HCT116 (cell line): Measurements from ENCODE around the gene IL10. TPM values are rescaled to one million over a fixed set of nuclear protein-coding genes. Genes with fewer than 3 reads are reported as not detected.

Experiments
- ATAC-seq: fragments of 200-7000 bp; cut with Tn5 transposase; 2 replicates; pipeline ENCODE4 v1.9.1; 2020; ENCODE audit warnings: mild to moderate bottlenecking, moderate library complexity
- BruUV-seq: library from RNA; stranded (reverse); fragments of 400-500 nt; replicated peaks from 2 replicates; lab custom pipeline; 2021; lab: Mats Ljungman, UMichigan
- CTCF ChIA-PET: fragments of 300-600 bp; sonication (Branson Sonifier 250); formaldehyde crosslinking; loops from one replicate; lab custom pipeline; 2021; ENCODE audit warnings: antibody characterized with exemption; lab: Charles Lee
- POLR2A ChIA-PET: fragments of 300-600, 350-600 bp; sonication (Branson Sonifier 250); formaldehyde crosslinking; loops from one replicate; lab custom pipeline; 2021; ENCODE audit warnings: antibody characterized with exemption; lab: Charles Lee
- RAD21 ChIA-PET, 2 experiments: fragments of 300-600 bp; sonication (Branson Sonifier 250); formaldehyde crosslinking; loops; one replicate each; lab custom pipeline; 2023; ENCODE audit warnings: low total read pairs in 2 of 2; ENCODE audit not compliant: uncharacterized antibody in 2 of 2, unreplicated experiment in 2 of 2, low non-redundant PET in 1 of 2; lab: Charles Lee
- DNase-seq: peaks from one replicate; pipeline ENCODE4 v3.0.0-alpha.2; 2010; ENCODE audit warnings: low read depth, low spot score
- H2AFZ ChIP-seq: fragments of 200-600 bp; shearing (Covaris generic), sonication (generic); 2 replicates; pipeline ENCODE4 v1.6.1; 2017; ENCODE audit warnings: low read depth, mixed run types, mixed read lengths, antibody characterized with exemption, low read length; ENCODE audit not compliant: poor library complexity, severe bottlenecking
- H3K27ac ChIP-seq: 2 replicates; pipeline ENCODE4 v1.5.1; 2012; ENCODE audit warnings: low read depth, low read length
- H3K27me3 ChIP-seq: fragments of 200-600 bp; sonication (generic); 2 replicates; pipeline ENCODE4 v1.6.1; 2016; ENCODE audit warnings: mixed run types, low read length, mixed read lengths; ENCODE audit not compliant: insufficient read depth
- H3K36me3 ChIP-seq, 2 experiments: fragments of 200-500 bp in 1 of 2; fragments of 200-600 bp in 1 of 2; sonication (Bioruptor generic) in 1 of 2; sonication (generic) in 1 of 2; 2 replicates each; pipeline versions ENCODE4 v1.5.1 to v1.6.1; 2014 to 2016; ENCODE audit warnings: low read length in 2 of 2, inconsistent platforms in 1 of 2, mixed read lengths in 1 of 2, mixed run types in 1 of 2; ENCODE audit not compliant: insufficient read depth in 2 of 2, control insufficient read depth in 1 of 2
- H3K4me1 ChIP-seq, 2 experiments: fragments of 200-600 bp in 1 of 2; sonication (generic) in 1 of 2; 2 replicates each; pipeline versions ENCODE4 v1.5.1 to v1.6.1; 2012 to 2017; ENCODE audit warnings: low read length in 2 of 2, inconsistent platforms in 1 of 2, mild to moderate bottlenecking in 1 of 2, mixed read lengths in 1 of 2, mixed run types in 1 of 2, moderate library complexity in 1 of 2; ENCODE audit not compliant: insufficient read depth in 2 of 2, control insufficient read depth in 1 of 2
- H3K4me2 ChIP-seq: fragments of 200-600 bp; sonication (generic); 2 replicates; pipeline ENCODE4 v1.6.1; 2017; ENCODE audit warnings: mixed run types, low read length, mixed read lengths
- H3K4me3 ChIP-seq, 2 experiments: fragments of 200-600 bp in 1 of 2; sonication (generic) in 1 of 2; replicated peaks in 1 of 2; 2 replicates each; pipeline ENCODE4 v1.5.1; 2011 to 2016; ENCODE audit warnings: low read length in 2 of 2, control low read depth in 1 of 2, low read depth in 1 of 2, mild to moderate bottlenecking in 1 of 2, mixed read lengths in 1 of 2, mixed run types in 1 of 2
- H3K79me2 ChIP-seq: fragments of 200-600 bp; sonication (generic); 2 replicates; pipeline ENCODE4 v1.6.1; 2017; ENCODE audit warnings: mild to moderate bottlenecking, mixed run types, low read length, moderate library complexity, mixed read lengths; ENCODE audit not compliant: insufficient read depth
- H3K9ac ChIP-seq: fragments of 200-600 bp; sonication (generic); 2 replicates; pipeline ENCODE4 v1.6.1; 2016; ENCODE audit warnings: low read length, mixed read lengths
- H3K9me2 ChIP-seq: fragments of 200-600 bp; sonication (generic), shearing (Covaris generic); 2 replicates; pipeline ENCODE4 v1.6.1; 2017; ENCODE audit warnings: mixed run types, mild to moderate bottlenecking, moderate library complexity; ENCODE audit not compliant: insufficient read depth
- H3K9me3 ChIP-seq, 2 experiments: fragments of 200-500 bp in 1 of 2; fragments of 200-600 bp in 1 of 2; sonication (Bioruptor generic) in 1 of 2; sonication (generic) in 1 of 2; 2 replicates each; pipeline ENCODE4 v1.6.1; 2014 to 2017; ENCODE audit warnings: low read length in 2 of 2, mixed read lengths in 2 of 2, inconsistent platforms in 1 of 2, low read depth in 1 of 2, mild to moderate bottlenecking in 1 of 2, mixed run types in 1 of 2, moderate library complexity in 1 of 2; ENCODE audit not compliant: control insufficient read depth in 1 of 2, insufficient read depth in 1 of 2
- H4K20me1 ChIP-seq: fragments of 200-600 bp; sonication (generic), shearing (Covaris generic); 2 replicates; pipeline ENCODE4 v1.6.1; 2017; ENCODE audit warnings: mixed run types, mild to moderate bottlenecking, moderate library complexity; ENCODE audit not compliant: insufficient read depth
- EZH2 ChIP-seq: fragments of 200-600 bp; sonication (generic); IDR thresholded peaks from 2 replicates; pipeline ENCODE4 v1.6.1; 2017; ENCODE audit warnings: antibody characterized with exemption, mixed run types
- FOSL1 ChIP-seq: IDR thresholded peaks from 2 replicates; pipeline ENCODE4 v1.6.1; 2012; ENCODE audit warnings: low read depth
- JUND ChIP-seq: IDR thresholded peaks from 2 replicates; pipeline ENCODE4 v1.6.1; 2012
- POLR2A ChIP-seq: IDR thresholded peaks from 2 replicates; pipeline ENCODE4 v1.7.0; 2011; ENCODE audit warnings: borderline replicate concordance; ENCODE audit not compliant: insufficient read depth, insufficient read length; ENCODE audit errors: extremely low read depth
- SIN3A ChIP-seq: IDR thresholded peaks from 2 replicates; pipeline ENCODE4 v1.6.1; 2012; ENCODE audit warnings: low read depth
- SP1 ChIP-seq: IDR thresholded peaks from 2 replicates; pipeline ENCODE4 v1.6.1; 2012; ENCODE audit warnings: low read depth
- SRF ChIP-seq: IDR thresholded peaks from 2 replicates; pipeline ENCODE4 v1.6.1; 2012; ENCODE audit warnings: low read depth
- intact Hi-C: fragments of 100-400 bp; cut with micrococcal nuclease; formaldehyde crosslinking; loops from 2 replicates; pipeline ENCODE4 v1.10.0; 2022
- total RNA-seq: library from RNA; stranded (reverse); gene quantifications from one replicate; pipeline ENCODE4 v1.2.1, GENCODE V29; 2021; ENCODE audit not compliant: unreplicated experiment
- TF ChIP-seq, protein P1 (sequence below), 3 experiments: fragments of 200-600 bp in 1 of 3; sonication (generic) in 1 of 3; IDR thresholded peaks in 2 of 3; conservative IDR thresholded peaks in 1 of 3; 2 replicates each; pipeline ENCODE4 v1.5.1; 2012 to 2017; ENCODE audit warnings: low read depth in 2 of 3, low read length in 2 of 3, antibody characterized with exemption in 1 of 3, borderline replicate concordance in 1 of 3, control low read depth in 1 of 3, mild to moderate bottlenecking in 1 of 3, mixed read lengths in 1 of 3, mixed run types in 1 of 3, moderate library complexity in 1 of 3; ENCODE audit not compliant: insufficient read depth in 1 of 3

Gene IL10
- total RNA-seq, 1 experiment from 2014 or later, result not detected

DNA sequence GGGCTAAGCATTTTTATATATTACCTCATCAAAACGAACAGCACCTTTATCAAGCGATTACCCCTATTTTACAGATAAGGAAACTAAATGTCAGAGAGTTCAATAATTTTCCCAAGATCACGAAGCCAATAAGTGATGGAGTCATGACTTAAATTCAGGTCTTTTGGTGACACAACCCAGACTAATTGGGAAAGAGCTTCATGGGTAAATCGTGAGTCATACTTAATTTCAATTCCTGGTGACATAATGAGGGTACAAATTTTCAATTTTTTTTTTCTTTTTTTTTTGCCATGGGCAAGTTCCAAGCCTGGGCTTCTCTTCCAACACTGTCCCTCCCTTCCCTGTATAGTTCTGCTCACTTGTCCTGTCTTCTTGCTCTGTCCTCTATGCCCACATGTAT lies 30.1 kb upstream of the IL10 start:
- no peaks in the 10 kb centered on the region for H3K36me3 ChIP-seq
- no peak overlapping the region for H3K27ac ChIP-seq
- H3K4me2 ChIP-seq, result no peak overlapping the region
- H4K20me1 ChIP-seq, result no peaks in the 10 kb centered on the region
- no TSS peak for BruUV-seq
- H3K4me1 ChIP-seq, result no peaks in the 10 kb centered on the region
- DNase-seq (no peak), ATAC-seq (no peak)
- H3K9me2 ChIP-seq, result no peaks in the 10 kb centered on the region
- H3K9ac ChIP-seq, result no peak overlapping the region
- H3K79me2 ChIP-seq, result no peaks in the 10 kb centered on the region
- peaks cover 12% of the 10 kb centered on the region for H3K27me3 ChIP-seq
- POLR2A ChIA-PET, result no interaction called here
- RAD21 ChIA-PET, result no interaction called here
- TF ChIP-seq FOSL1, result 0 out of 2 replicates have a peak, but pooled peaks have one; percentile 10
- no peak for TF ChIP-seq EZH2
- no peaks in the 10 kb centered on the region for H3K9me3 ChIP-seq
- CTCF ChIA-PET, result no interaction called here
- intact Hi-C loops, result no loop called here
- no peak overlapping the region for H3K4me3 ChIP-seq
- H2AFZ ChIP-seq, result no peak overlapping the region

DNA sequence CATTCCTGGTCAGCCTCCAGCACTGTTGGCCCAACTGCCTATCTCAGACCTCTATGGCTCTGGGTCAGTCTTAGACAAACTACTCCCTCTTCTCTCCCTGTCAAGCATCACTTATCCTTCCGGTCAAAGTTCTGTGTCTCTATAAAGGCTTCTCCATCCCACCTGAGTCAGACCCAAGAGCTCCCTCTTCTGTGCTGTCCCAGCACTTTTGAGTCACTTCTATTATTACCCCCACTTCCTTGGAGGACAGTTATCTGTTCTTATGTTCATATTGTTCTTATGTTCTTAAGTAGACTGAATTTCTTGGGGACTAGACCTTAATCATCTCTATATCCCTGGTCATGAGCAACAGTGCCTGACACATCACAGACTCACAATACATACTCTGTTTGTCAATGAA lies 29.2 kb upstream of the IL10 start:
- H3K9me2 ChIP-seq, result no peaks in the 10 kb centered on the region
- H3K4me1 ChIP-seq, result no peaks in the 10 kb centered on the region
- no peak overlapping the region for H2AFZ ChIP-seq
- ChIA-PET CTCF (interaction anchor here (4.2 kb wide), 1 partner anchor 8 kb away, joined by 19 read pairs; no protein-coding TSS in a partner anchor), RAD21 (no interaction called here), POLR2A (no interaction called here)
- H3K27ac ChIP-seq, result no peak overlapping the region
- H3K9me3 ChIP-seq, result no peaks in the 10 kb centered on the region
- no peaks in the 10 kb centered on the region for H3K79me2 ChIP-seq
- BruUV-seq, result no TSS peak
- no peak for DNase-seq
- no peak overlapping the region for H3K4me3 ChIP-seq
- H3K4me2 ChIP-seq, result no peak overlapping the region
- no peak for TF ChIP-seq EZH2
- TF ChIP-seq JUND, result no peak
- TF ChIP-seq, protein P1, sequence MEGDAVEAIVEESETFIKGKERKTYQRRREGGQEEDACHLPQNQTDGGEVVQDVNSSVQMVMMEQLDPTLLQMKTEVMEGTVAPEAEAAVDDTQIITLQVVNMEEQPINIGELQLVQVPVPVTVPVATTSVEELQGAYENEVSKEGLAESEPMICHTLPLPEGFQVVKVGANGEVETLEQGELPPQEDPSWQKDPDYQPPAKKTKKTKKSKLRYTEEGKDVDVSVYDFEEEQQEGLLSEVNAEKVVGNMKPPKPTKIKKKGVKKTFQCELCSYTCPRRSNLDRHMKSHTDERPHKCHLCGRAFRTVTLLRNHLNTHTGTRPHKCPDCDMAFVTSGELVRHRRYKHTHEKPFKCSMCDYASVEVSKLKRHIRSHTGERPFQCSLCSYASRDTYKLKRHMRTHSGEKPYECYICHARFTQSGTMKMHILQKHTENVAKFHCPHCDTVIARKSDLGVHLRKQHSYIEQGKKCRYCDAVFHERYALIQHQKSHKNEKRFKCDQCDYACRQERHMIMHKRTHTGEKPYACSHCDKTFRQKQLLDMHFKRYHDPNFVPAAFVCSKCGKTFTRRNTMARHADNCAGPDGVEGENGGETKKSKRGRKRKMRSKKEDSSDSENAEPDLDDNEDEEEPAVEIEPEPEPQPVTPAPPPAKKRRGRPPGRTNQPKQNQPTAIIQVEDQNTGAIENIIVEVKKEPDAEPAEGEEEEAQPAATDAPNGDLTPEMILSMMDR (IDR thresholded peaks at IDR 0.05 in 2 of 3, conservative IDR thresholded peaks at IDR 0.05 in 1 of 3; ENCODE audit: borderline replicate concordance in 1 of 3, insufficient read depth in 1 of 3, low read depth in 2 of 3, low read length in 2 of 3), result no peak
- TF ChIP-seq SP1, result no peak
- no peak for TF ChIP-seq SRF
- no peak for TF ChIP-seq SIN3A
- no peak for TF ChIP-seq POLR2A
- no peaks in the 10 kb centered on the region for H4K20me1 ChIP-seq
- intact Hi-C loops, result no loop called here
- H3K27me3 ChIP-seq, result peaks cover 12% of the 10 kb centered on the region
- no peaks in the 10 kb centered on the region for H3K36me3 ChIP-seq
- no peak for ATAC-seq
- no peak overlapping the region for H3K9ac ChIP-seq
